ENCODE data around the gene TTC14.
"Not testable (repeated sequence)": the region's sequence is repeated elsewhere in the genome, so short reads cannot be mapped to it uniquely, and the experiment has no call there.

TTC14 gene

DNA sequence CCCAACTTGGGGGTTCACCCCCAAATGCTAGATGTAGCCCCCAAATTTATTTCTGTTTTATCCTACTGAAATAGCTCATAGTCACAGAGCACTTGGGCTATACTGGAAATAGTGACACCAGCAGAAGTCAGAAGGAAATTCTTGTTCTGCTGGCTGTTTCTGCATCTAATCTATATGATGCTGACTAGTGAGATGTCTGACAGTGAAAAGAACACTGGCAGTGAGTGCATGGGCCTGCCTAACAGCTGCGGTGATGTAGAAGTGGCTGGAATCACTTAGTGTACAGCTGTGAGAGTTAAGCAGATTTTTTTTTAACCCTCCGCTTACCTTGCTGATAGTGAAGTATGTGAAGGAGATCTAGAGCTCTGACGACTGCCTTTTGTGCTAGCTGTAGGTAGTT, 14.0 kb downstream of the TTC14 start:
- H3K4me1 Mint-ChIP-seq (ENCODE audit: low read depth) = no peaks in the 10 kb centered on the region
- no peak overlapping the region for H3K27ac Mint-ChIP-seq
- H3K9me3 Mint-ChIP-seq = no peaks in the 10 kb centered on the region
- H3K36me3 Mint-ChIP-seq (ENCODE audit: low read depth) = peaks cover 37% of the 10 kb centered on the region
- H3K27me3 Mint-ChIP-seq (ENCODE audit: low read depth) = no peaks in the 10 kb centered on the region
- H3K4me3 Mint-ChIP-seq = no peak overlapping the region

- Mint-ChIP-seq H3K9me3 (no peaks in the 10 kb centered on the region), H3K27ac (no peak overlapping the region), H3K36me3 (ENCODE audit: low read depth) (peaks cover 39% of the 10 kb centered on the region), H3K4me1 (ENCODE audit: low read depth) (peaks cover under 1% of the 10 kb centered on the region), H3K4me3 (no peak overlapping the region), H3K27me3 (ENCODE audit: low read depth) (no peaks in the 10 kb centered on the region)
Measured at GRCh38 chr3:180617049-180617448, 15.1 kb downstream of the TTC14 start.

DNA sequence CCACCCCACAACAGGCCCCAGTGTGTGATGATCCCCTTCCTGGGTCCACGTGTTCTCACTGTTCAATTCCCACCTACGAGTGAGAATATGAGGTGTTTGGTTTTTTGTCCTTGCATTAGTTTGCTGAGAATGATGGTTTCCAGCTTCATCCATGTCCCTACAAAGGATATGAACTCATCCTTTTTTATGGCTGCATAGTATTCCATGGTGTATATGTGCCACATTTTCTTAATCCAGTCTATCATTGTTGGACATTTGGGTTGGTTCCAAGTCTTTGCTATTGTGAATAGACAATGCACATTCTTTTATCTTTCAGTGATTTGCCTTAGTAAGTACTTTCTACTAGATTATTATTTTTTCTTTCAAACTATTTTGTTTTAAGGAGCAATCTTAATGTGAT, 16.6 kb downstream of the TTC14 start:
- H3K9me3 Mint-ChIP-seq; H3K27me3 Mint-ChIP-seq (ENCODE audit: low read depth); H3K4me3 Mint-ChIP-seq; H3K27ac Mint-ChIP-seq; H3K4me1 Mint-ChIP-seq (ENCODE audit: low read depth): not testable (repeated sequence)
- peaks cover 38% of the 10 kb centered on the region for H3K36me3 Mint-ChIP-seq (ENCODE audit: low read depth)

- Mint-ChIP-seq H3K9me3 (peaks cover 10% of the 10 kb centered on the region), H3K4me3 (no peak overlapping the region), H3K36me3 (ENCODE audit: low read depth) (peaks cover 46% of the 10 kb centered on the region), H3K27me3 (ENCODE audit: low read depth) (no peaks in the 10 kb centered on the region), H3K27ac (no peak overlapping the region), H3K4me1 (ENCODE audit: low read depth) (peaks cover 15% of the 10 kb centered on the region)
Measured at GRCh38 chr3:180619723-180620122, 17.8 kb downstream of the TTC14 start.

- H3K27ac Mint-ChIP-seq = peak overlapping the region; percentile 71
- H3K4me3 Mint-ChIP-seq = peak overlapping the region; percentile 19
- H3K4me1 Mint-ChIP-seq (ENCODE audit: low read depth) = peaks cover 26% of the 10 kb centered on the region
- H3K27me3 Mint-ChIP-seq (ENCODE audit: low read depth) = no peaks in the 10 kb centered on the region
- H3K36me3 Mint-ChIP-seq (ENCODE audit: low read depth) = peaks cover 54% of the 10 kb centered on the region
- H3K9me3 Mint-ChIP-seq = peaks cover 12% of the 10 kb centered on the region
Measured at GRCh38 chr3:180624714-180625113, 22.8 kb downstream of the TTC14 start.

DNA sequence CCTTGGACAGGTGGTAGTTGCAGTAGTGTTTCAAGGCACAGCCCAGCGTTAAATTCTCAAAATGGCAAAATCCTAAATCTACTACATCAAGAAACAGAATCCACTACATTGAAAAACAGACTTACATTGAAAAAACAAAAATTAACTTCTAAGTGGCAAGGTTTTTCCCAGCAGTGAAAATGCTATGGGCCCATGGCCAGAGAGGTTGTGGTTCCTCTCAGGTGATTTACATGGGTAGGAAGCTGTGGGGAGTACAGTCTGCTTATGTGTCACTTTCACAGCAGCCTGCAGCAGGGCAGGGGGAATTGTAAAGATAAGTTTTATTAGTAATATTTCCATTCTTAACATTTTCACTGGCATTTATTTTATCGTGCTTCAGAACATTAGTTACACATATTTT, 24.9 kb downstream of the TTC14 start:
- H3K9me3 Mint-ChIP-seq = peaks cover 12% of the 10 kb centered on the region
- no peaks in the 10 kb centered on the region for H3K27me3 Mint-ChIP-seq (ENCODE audit: low read depth)
- peaks cover 28% of the 10 kb centered on the region for H3K4me1 Mint-ChIP-seq (ENCODE audit: low read depth)
- H3K4me3 Mint-ChIP-seq = no peak overlapping the region
- H3K27ac Mint-ChIP-seq = no peak overlapping the region
- peaks cover 44% of the 10 kb centered on the region for H3K36me3 Mint-ChIP-seq (ENCODE audit: low read depth)

GRCh38 chr3:180630371-180630770, 28.4 kb downstream of the TTC14 start:
- H3K27ac Mint-ChIP-seq = no peak overlapping the region
- peaks cover 13% of the 10 kb centered on the region for H3K36me3 Mint-ChIP-seq (ENCODE audit: low read depth)
- H3K27me3 Mint-ChIP-seq (ENCODE audit: low read depth) = no peaks in the 10 kb centered on the region

GRCh38 chr3:180631317-180631716, 29.4 kb downstream of the TTC14 start:
- H3K4me3 Mint-ChIP-seq = no peak overlapping the region
- H3K9me3 Mint-ChIP-seq = no peaks in the 10 kb centered on the region
- no peaks in the 10 kb centered on the region for H3K27me3 Mint-ChIP-seq (ENCODE audit: low read depth)
- H3K27ac Mint-ChIP-seq = no peak overlapping the region
- H3K36me3 Mint-ChIP-seq (ENCODE audit: low read depth) = peaks cover 6% of the 10 kb centered on the region
- peaks cover 3% of the 10 kb centered on the region for H3K4me1 Mint-ChIP-seq (ENCODE audit: low read depth)

More at GRCh38 chr3:180630371-180630770, 28.4 kb downstream of the TTC14 start:
- H3K9me3 Mint-ChIP-seq = no peaks in the 10 kb centered on the region
- no peak overlapping the region for H3K4me3 Mint-ChIP-seq
- peaks cover 7% of the 10 kb centered on the region for H3K4me1 Mint-ChIP-seq (ENCODE audit: low read depth)

GRCh38 chr3:180633722-180634121, 31.8 kb downstream of the TTC14 start:
- Mint-ChIP-seq H3K36me3 (ENCODE audit: low read depth) (peaks cover under 1% of the 10 kb centered on the region), H3K27me3 (ENCODE audit: low read depth) (peaks cover 8% of the 10 kb centered on the region), H3K4me3 (no peak overlapping the region), H3K9me3 (no peaks in the 10 kb centered on the region), H3K27ac (no peak overlapping the region), H3K4me1 (ENCODE audit: low read depth) (peaks cover 3% of the 10 kb centered on the region)

DNA sequence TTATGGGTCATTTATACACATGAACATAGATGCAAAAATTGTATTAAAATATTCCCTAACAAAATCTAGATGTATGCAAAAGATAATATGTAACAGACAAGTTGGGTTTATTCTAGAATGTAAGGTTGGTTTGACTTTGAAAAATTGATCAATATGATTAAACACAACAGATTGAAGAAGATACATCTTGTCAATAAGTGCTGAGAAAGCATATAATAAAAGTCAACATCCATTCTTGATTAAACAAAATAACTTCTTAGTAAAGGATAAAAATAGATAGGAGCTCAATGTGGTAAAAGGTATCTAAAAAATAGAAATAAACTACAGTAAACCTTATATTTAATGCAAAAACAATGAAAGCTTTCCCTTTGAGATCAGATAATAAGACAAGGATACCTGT, 39.0 kb downstream of the TTC14 start:
- no peaks in the 10 kb centered on the region for H3K4me1 Mint-ChIP-seq (ENCODE audit: low read depth)
- H3K9me3 Mint-ChIP-seq = no peaks in the 10 kb centered on the region
- H3K36me3 Mint-ChIP-seq (ENCODE audit: low read depth) = no peaks in the 10 kb centered on the region
- peaks cover 30% of the 10 kb centered on the region for H3K27me3 Mint-ChIP-seq (ENCODE audit: low read depth)
- H3K4me3 Mint-ChIP-seq = no peak overlapping the region
- no peak overlapping the region for H3K27ac Mint-ChIP-seq

DNA sequence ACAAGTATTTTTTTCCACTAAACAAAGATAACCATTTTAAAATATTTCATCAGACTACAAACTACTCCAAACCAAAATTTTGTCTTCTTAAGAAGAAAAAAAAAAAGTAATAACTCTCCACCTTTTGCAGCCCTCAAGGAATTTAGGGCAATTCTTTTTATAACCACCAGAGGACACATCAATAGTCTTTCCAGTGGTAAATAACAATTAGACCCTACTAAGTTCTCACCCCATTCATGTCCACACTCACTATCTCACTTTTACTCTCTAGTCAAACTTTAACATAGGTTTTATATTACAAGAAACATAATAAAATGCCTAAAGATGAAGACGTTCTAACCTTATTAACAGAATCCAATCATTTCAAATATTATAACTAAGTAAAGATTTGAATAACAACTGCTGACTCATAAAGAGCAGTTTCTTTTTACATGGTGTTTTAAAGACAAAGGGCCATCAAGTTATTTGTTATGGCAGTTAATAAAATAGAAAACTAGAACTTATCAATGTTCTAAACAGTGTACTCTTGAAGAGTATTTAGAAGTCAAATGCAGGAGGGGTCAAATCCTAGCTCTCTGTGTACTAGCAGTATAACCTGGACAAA, 44.3 kb downstream of the TTC14 start:
- no peaks in the 10 kb centered on the region for H3K9me3 Mint-ChIP-seq
- H3K4me3 Mint-ChIP-seq = no peak overlapping the region
- no peak overlapping the region for H3K27ac Mint-ChIP-seq
- no peaks in the 10 kb centered on the region for H3K4me1 Mint-ChIP-seq (ENCODE audit: low read depth)
- H3K27me3 Mint-ChIP-seq (ENCODE audit: low read depth) = peaks cover 23% of the 10 kb centered on the region
- no peaks in the 10 kb centered on the region for H3K36me3 Mint-ChIP-seq (ENCODE audit: low read depth)

DNA sequence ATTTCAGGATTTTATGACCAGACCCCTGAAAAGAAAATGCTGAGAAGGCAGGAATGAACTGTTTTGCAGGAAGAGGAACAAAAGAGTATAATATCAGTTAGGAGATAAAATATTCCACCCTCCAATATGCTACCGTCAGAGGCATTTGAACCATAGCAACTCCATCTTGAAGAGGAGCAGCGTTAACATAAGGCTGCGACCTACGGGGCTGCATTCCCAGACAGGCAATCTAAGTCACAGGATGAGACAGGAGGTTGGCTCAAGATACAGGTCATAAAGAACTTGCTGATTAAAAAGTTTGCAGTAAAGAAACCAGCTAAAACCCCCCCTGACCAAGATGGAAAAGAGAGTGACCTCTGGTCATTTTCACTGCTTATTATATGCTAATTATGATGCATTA, 54.4 kb downstream of the TTC14 start:
- no peak overlapping the region for H3K27ac Mint-ChIP-seq
- peaks cover 9% of the 10 kb centered on the region for H3K27me3 Mint-ChIP-seq (ENCODE audit: low read depth)
- H3K36me3 Mint-ChIP-seq (ENCODE audit: low read depth) = no peaks in the 10 kb centered on the region
- H3K4me3 Mint-ChIP-seq = no peak overlapping the region
- H3K9me3 Mint-ChIP-seq = no peaks in the 10 kb centered on the region
- H3K4me1 Mint-ChIP-seq (ENCODE audit: low read depth) = peaks cover 2% of the 10 kb centered on the region

GRCh38 chr3:180657094-180657493, 55.1 kb downstream of the TTC14 start:
- Mint-ChIP-seq H3K36me3 (ENCODE audit: low read depth) (no peaks in the 10 kb centered on the region), H3K4me1 (ENCODE audit: low read depth) (peaks cover 2% of the 10 kb centered on the region), H3K27me3 (ENCODE audit: low read depth) (peaks cover 9% of the 10 kb centered on the region), H3K4me3 (no peak overlapping the region), H3K27ac (no peak overlapping the region), H3K9me3 (no peaks in the 10 kb centered on the region)
